SK-N-MC (cell line): ENCODE data around the gene GASK1B.

Source experiments
- EZH2 ChIP-seq: fragments of 200-600 bp; sonication (generic); IDR thresholded peaks from one replicate; pipeline ENCODE4 v1.6.1; 2017; ENCODE audit warnings: antibody characterized with exemption
- FOXP2 ChIP-seq: optimal IDR thresholded peaks from 2 replicates; pipeline ENCODE3; 2011; ENCODE audit warnings: mild to moderate bottlenecking, moderate library complexity; ENCODE audit not compliant: insufficient read depth; ENCODE audit errors: extremely low read length, control extremely low read depth
- POLR2AphosphoS5 ChIP-seq: IDR thresholded peaks from 2 replicates; pipeline ENCODE4 v1.6.1; 2012; ENCODE audit warnings: mild to moderate bottlenecking, low read depth, low read length, borderline replicate concordance

- TF ChIP-seq POLR2AphosphoS5 (no peak), FOXP2 (no peak), EZH2 (no peak)
Measured at GRCh38 chr4:158168606-158169005, 4.2 kb downstream of the GASK1B start.
